ENCODE data around the gene PDZD2.

DNA sequence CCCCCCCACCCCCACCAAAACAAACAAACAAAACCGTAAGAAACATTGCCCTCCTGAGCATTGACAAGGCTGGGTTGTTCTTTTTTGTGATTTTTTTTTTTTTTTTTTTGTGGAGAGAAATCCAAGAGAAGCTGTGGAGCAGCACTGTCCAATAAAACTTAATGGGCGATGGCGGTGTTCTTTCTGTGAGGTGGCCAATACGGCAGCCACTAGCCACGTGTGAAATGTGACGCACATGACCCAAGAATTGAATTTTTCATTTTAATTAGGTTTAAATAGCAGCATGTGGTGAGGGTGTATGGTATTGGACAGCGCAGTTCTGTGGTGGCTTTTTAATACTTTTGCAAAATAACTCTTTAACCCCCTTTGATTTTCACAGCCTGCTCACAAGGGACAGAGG, 251.1 kb downstream of the PDZD2 start:
- TF ChIP-seq POLR2A (IDR thresholded peaks at IDR 0.05) = no peak
- TF ChIP-seq, protein P1, sequence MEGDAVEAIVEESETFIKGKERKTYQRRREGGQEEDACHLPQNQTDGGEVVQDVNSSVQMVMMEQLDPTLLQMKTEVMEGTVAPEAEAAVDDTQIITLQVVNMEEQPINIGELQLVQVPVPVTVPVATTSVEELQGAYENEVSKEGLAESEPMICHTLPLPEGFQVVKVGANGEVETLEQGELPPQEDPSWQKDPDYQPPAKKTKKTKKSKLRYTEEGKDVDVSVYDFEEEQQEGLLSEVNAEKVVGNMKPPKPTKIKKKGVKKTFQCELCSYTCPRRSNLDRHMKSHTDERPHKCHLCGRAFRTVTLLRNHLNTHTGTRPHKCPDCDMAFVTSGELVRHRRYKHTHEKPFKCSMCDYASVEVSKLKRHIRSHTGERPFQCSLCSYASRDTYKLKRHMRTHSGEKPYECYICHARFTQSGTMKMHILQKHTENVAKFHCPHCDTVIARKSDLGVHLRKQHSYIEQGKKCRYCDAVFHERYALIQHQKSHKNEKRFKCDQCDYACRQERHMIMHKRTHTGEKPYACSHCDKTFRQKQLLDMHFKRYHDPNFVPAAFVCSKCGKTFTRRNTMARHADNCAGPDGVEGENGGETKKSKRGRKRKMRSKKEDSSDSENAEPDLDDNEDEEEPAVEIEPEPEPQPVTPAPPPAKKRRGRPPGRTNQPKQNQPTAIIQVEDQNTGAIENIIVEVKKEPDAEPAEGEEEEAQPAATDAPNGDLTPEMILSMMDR (IDR thresholded peaks at IDR 0.05) = no peak

Data from prostate gland (tissue), 2 donors.